A673 (cell line): Measurements from ENCODE around the gene PTGER1.

Experiments
- CTCF ChIP-seq: fragments of 300-800, 200-600 bp; sonication (generic); conservative IDR thresholded peaks from 2 replicates; pipeline ENCODE4 v1.5.1; 2017; ENCODE audit warnings: low read depth, mild to moderate bottlenecking, antibody characterized with exemption, low read length, moderate library complexity, mixed read lengths
- EZH2 ChIP-seq: fragments of 200-600 bp; sonication (generic); IDR thresholded peaks from 2 replicates; pipeline ENCODE4 v1.6.1; 2017; ENCODE audit warnings: borderline replicate concordance, low read depth, mild to moderate bottlenecking, mixed read lengths, antibody characterized with exemption, low read length; ENCODE audit not compliant: poor library complexity, severe bottlenecking

- TF ChIP-seq CTCF (no peak), EZH2 (no peak)
These were observed 36.1 kb upstream of the PTGER1 start for GRCh38 chr19:14511229-14511593.
